BJ (cell line): ENCODE measurements around the gene PDPR. TPM values are rescaled to one million over a fixed set of nuclear protein-coding genes. Genes with fewer than 3 reads are reported as not detected.
"Not testable (repeated sequence)": the region's sequence is repeated elsewhere in the genome, so short reads cannot be mapped to it uniquely, and the experiment has no call there.

Source experiments
- CTCF ChIA-PET: fragments of 350-600 bp; formaldehyde crosslinking; extraction: SDS; loops from one replicate; lab custom pipeline; 2021; ENCODE audit warnings: antibody characterized with exemption, inconsistent platforms; lab: Yijun Ruan, JAX
- POLR2A ChIA-PET: fragments of 300-600 bp; sonication (Branson Sonifier 250); formaldehyde crosslinking; extraction: SDS; loops from one replicate; lab custom pipeline; 2021; ENCODE audit warnings: antibody characterized with exemption; lab: Charles Lee
- DNase-seq: peaks from one replicate; pipeline ENCODE4 v3.0.0-alpha.2; 2011; ENCODE audit warnings: low read depth
- H3K27me3 ChIP-seq: 2 replicates; pipeline ENCODE4 v1.6.0; 2011; ENCODE audit warnings: low read length; ENCODE audit not compliant: control insufficient read depth, insufficient read depth
- H3K36me3 ChIP-seq: 2 replicates; pipeline ENCODE4 v1.5.1; 2011; ENCODE audit warnings: low read length; ENCODE audit not compliant: control insufficient read depth, insufficient read depth
- H3K4me3 ChIP-seq: 2 replicates; pipeline ENCODE4 v1.5.1; 2011; ENCODE audit warnings: low read depth, mild to moderate bottlenecking, control low read depth, low read length
- polyA plus RNA-seq: library from polyadenylated mRNA; depleted of rRNA; stranded (reverse); fragments of >200 nt; gene quantifications from 2 replicates; pipeline ENCODE4 v1.2.3, GENCODE V29; 2011

Gene PDPR
- polyA plus RNA-seq, 1 experiment: 32.0 TPM

DNA sequence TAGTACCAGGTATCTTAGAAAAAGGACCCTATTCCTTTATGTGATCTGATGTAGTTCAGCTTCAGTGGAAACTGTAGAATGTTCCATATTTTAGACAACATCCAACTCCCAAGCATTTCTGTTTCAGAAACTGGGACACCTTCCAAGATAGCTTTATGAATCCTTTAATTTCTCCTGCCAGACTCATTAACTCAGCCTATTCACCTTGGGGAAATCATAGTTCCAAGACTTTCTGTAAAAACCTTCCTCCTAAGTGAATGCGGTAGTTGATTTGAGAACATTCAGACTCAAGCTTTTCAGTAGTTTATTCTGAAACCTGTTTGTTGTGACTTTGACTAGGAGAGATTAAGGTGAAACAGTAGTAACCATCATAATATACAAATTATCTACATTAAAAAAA lies 20.0 kb upstream of the PDPR start:
- H3K36me3 ChIP-seq, POLR2A ChIA-PET, H3K27me3 ChIP-seq, DNase-seq, H3K4me3 ChIP-seq, CTCF ChIA-PET: not testable (repeated sequence)

DNA sequence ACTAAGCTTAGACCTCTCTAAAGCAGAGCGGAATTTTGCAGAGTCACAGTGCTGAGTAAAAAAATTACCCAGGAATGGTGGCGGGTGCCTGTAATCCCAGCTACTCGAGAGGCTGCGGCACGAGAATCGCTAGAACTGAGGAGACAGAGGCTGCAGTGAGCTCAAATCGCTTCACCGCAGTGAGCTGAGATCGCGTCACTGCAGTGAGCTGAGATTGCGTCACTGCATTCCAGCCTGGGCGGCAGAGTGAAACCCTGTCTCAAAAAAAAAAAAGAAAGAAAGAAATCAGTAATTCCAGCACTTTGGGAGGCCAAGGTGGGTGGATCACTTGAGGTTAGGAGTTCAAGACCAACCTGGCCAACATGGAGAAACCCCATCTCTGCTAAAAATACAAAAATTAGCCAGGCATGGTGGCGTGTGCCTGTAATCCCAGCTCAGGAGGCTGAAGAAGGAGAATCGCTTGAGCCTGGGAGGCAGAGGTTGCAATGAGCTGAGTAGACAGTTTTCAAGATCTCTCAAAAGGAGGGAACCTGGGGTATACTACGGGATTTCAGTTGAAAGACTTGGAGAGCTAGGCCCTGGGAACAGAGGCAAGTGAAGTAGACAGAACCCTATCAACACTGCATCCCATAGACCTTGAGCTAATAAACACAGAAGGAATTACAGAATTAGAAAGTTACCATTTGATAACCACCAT lies 4.4 kb upstream of the PDPR start:
- DNase-seq, CTCF ChIA-PET, POLR2A ChIA-PET: not testable (repeated sequence)

DNA sequence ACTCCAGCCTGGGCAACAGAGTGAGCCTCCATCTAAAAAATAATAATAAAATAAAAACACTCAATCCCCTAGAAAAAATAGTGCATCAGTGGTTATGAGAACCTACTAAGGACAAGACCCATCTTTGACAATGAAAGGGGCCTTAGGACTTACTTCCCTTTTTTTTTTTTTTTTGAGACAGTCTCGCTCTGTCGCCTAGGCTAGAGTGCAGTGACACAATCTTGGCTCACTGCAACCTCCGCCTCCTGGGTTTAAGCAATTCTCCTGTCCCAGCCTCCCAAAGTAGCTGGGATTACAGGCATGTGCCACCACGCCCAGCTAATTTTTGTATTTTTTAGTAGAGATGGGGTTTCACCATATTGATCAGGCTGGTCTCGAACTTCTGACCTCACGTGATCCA lies 2.0 kb upstream of the PDPR start:
- POLR2A ChIA-PET, DNase-seq: not testable (repeated sequence)

More for the DNA sequence above, 4.4 kb upstream of the PDPR start:
- not testable (repeated sequence) for H3K36me3 ChIP-seq, H3K4me3 ChIP-seq, H3K27me3 ChIP-seq

DNA sequence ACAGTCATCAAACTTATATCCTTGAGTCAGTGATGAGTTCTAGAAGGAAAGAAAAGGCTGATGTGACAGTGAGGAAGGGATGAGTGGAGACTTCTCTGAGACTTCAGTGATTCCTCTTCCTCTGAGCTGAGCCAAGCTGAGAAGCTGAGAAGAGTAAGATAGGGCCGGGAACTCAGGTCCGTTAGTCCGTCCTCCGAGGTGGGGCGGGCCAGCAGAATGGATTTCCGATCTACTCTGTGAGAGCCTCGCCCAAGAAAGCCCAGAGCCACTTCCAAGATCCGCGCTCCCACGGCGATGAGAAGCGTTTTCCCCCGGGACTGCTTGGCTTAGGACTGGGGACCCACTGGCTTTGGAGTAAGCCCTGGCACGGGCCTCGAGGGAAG lies 542 bp upstream of the PDPR start:
- H3K27me3 ChIP-seq, POLR2A ChIA-PET, H3K36me3 ChIP-seq, DNase-seq, CTCF ChIA-PET: not testable (repeated sequence)
- H3K4me3 ChIP-seq: peak overlapping the region; percentile 77

More for the DNA sequence above, 2.0 kb upstream of the PDPR start:
- H3K27me3 ChIP-seq, CTCF ChIA-PET, H3K36me3 ChIP-seq, H3K4me3 ChIP-seq: not testable (repeated sequence)

DNA sequence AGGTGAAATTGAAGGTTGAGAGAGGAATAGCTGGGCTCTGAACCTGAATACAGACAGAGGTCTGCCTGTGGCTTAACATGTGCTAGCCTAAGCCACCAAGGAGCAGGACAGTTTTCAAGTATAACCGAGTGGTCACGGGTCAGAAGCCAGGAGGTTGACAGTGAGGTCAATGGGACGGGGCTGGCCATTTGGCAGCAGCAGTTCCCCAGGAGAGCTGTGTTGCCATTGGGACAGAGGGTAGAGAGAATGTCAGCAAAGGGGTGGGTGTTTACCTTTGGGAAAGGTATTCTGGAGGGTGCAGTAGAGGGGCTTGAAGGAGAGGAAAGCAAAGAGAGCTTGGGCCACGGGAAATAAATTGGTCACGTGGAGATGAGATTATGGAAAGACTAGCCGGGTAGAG lies 4.2 kb downstream of the PDPR start:
- not testable (repeated sequence) for DNase-seq, H3K36me3 ChIP-seq, H3K4me3 ChIP-seq, H3K27me3 ChIP-seq
- ChIA-PET CTCF (interaction anchor here (0.7 kb wide), 1 partner anchor 150 kb away, joined by 3 read pairs; no protein-coding TSS in a partner anchor), POLR2A (interaction anchor here (0.6 kb wide), 1 partner anchor 79 kb away, joined by 7 read pairs; no protein-coding TSS in a partner anchor)

DNA sequence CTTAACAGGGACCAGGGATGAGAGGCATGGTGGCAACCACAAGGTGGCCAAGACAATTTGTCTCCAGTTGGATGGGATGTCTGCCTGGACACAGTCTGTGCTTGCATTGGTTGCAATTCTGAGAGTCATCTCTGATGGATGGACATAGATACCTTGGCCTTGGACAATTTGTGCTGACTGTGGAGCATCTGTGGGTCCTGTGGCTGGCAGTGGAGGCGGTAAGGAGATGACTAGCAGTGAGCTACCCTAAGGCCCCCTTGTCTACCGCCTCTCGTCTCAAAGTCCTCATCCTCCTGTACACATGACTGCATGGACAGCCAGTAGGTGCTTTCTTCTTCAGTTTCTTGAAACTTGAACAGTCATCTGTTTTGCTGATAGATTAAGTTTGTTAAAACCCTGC lies 4.6 kb downstream of the PDPR start:
- H3K27me3 ChIP-seq, H3K36me3 ChIP-seq, H3K4me3 ChIP-seq, CTCF ChIA-PET, DNase-seq: not testable (repeated sequence)
- POLR2A ChIA-PET: interaction anchor here (0.6 kb wide), 1 partner anchor 80 kb away, joined by 7 read pairs; no protein-coding TSS in a partner anchor

DNA sequence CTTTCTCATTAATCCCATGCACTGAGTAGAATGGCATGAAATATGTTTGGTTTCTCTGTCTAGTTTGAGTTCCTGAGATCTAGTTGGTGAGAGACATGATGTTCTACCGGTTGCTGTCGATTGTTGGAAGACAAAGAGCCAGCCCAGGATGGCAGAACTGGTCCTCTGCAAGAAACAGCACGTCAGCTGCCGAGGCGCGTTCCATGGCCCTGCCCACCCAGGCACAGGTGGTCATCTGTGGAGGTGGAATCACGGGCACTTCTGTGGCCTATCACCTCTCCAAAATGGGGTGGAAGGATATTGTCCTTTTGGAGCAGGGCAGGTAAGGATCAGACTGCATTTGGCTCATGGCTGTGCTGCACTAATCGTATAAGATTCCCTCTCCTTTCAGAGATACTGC lies 6.3 kb downstream of the PDPR start:
- H3K4me3 ChIP-seq, H3K27me3 ChIP-seq, CTCF ChIA-PET, H3K36me3 ChIP-seq, POLR2A ChIA-PET, DNase-seq: not testable (repeated sequence)

DNA sequence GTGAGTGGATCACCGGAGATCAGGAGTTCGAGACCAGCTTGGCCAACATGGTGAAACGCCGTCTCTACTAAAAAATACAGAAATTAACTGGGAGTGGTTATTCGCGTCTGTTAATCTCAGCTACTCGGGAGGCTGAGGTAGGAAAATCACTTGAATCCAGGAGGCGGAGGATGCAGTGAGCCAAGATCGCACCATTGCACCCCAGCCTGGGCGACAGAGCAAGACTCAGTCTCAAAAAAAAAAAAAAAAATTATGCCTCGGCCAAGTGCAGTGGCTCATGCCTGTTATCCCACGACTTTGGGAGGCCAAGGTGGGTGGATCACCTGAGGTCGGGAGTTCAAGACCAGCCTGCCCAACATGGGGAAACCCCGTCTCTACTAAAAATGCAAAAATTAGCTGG lies 9.7 kb downstream of the PDPR start:
- DNase-seq, POLR2A ChIA-PET, H3K36me3 ChIP-seq, H3K27me3 ChIP-seq, CTCF ChIA-PET, H3K4me3 ChIP-seq: not testable (repeated sequence)

DNA sequence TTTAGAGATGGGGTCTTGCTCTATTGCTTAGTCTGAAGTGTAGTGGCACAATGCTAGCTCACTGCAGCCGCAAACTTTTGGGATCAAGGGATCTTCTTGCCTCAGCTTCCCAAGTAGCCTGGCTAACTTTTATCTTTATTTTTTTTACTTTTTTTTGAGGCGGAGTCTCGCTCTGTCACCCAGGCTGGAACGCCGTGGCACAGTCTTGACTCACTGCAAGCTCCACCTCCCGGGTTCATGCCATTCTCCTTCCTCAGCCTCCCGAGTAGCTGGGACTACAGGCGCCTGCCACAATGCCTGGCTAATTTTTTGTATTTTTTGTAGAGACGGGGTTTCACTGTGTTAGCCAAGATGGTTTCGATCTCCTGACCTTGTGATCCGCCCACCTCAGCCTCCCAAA lies 12.1 kb downstream of the PDPR start:
- CTCF ChIA-PET: interaction anchor here (0.7 kb wide), 1 partner anchor 32 kb away, joined by 3 read pairs; no protein-coding TSS in a partner anchor
- POLR2A ChIA-PET, H3K27me3 ChIP-seq, DNase-seq, H3K36me3 ChIP-seq, H3K4me3 ChIP-seq: not testable (repeated sequence)

DNA sequence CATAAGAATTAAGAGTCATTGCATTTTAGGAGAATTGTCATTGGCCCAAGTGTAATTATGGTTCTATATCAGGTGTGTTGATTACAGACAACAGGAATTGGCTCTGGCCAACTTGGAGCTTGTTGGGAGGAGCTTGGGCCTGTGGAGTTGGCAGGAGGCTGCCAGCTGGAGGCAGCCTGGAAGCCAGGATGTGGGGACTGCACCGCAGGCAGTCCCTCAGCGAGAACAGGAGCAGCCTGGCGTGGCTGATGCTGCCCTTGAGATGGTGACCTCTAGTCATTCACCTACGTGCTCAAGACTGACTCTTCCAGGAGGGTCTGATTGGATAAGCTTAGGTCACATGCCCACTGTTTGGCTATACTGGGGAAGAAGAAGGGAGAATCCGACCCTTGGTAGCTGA lies 13.6 kb downstream of the PDPR start:
- CTCF ChIA-PET, DNase-seq, H3K27me3 ChIP-seq, H3K4me3 ChIP-seq, H3K36me3 ChIP-seq, POLR2A ChIA-PET: not testable (repeated sequence)

DNA sequence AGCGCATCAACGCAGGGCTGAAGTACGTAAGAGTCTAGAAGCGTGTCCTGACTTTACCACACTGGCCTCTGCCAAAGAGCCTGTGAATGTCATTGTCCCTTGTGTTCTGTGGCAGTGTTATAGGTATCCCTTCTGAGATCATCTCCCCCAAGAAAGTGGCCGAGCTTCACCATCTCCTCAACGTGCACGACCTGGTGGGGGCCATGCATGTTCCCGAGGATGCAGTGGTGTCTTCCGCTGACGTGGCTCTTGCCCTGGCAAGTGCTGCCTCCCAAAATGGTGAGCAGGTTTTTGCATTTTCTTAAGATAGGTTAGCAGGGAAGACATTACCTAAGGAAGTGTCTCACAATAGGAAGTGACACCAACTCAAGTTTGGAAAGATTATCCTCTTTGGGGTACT lies 14.7 kb downstream of the PDPR start:
- H3K27me3 ChIP-seq, DNase-seq, H3K36me3 ChIP-seq, POLR2A ChIA-PET, CTCF ChIA-PET, H3K4me3 ChIP-seq: not testable (repeated sequence)

DNA sequence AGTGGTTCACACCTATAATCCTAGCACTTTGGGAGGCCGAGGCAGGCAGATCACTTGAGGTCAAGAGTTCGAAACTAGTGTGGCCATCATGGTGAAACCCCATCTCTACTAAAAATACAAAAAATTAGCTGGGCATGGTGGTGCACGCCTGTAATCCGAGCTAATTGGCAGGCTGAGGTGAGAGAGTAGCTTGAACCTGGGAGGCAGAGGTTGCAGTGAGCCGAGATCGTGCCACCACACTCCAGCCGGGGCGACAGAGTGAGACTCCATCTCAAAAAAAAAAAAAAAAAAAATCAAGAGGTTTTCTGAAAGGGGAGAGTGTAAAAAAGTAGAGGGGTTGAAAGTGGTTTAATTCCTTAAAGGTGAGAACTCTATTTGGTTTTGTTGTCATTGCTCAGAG lies 21.7 kb downstream of the PDPR start:
- H3K4me3 ChIP-seq, POLR2A ChIA-PET, CTCF ChIA-PET, H3K36me3 ChIP-seq, DNase-seq, H3K27me3 ChIP-seq: not testable (repeated sequence)

DNA sequence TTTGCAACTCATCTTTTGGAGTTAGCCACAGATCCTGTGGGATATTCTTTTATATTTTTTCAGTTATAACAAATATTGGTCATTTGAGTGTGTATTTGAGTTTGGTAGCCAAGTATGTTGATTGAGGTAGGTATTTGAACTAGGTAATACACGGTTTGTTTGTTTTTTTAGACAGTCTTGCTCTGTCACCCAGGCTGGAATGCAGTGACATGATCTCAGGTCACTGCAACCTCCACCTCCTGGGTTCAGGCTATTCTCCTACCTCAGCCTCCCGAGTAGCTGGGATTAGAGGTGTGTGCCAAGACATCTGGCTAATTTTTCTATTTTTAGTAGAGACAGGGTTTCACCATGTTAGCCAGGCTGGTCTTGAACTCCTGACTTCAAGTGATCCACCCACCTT lies 22.5 kb downstream of the PDPR start:
- CTCF ChIA-PET, DNase-seq, H3K36me3 ChIP-seq, POLR2A ChIA-PET, H3K4me3 ChIP-seq, H3K27me3 ChIP-seq: not testable (repeated sequence)
